Hindlimb muscle (tissue), 1 donor: ENCODE measurements around the gene SERPINA12. TPM values are rescaled to one million over a fixed set of nuclear protein-coding genes. Genes with fewer than 3 reads are reported as not detected.
"Not testable (repeated sequence)": the region's sequence is repeated elsewhere in the genome, so short reads cannot be mapped to it uniquely, and the experiment has no call there.

Experiments used
- DNase-seq: peaks from one replicate; pipeline ENCODE4 v3.0.0-alpha.2; 2013
- polyA plus RNA-seq: library from polyadenylated mRNA; unstranded; fragments of 120-200 nt; gene quantifications from one replicate; pipeline ENCODE4 v1.2.1, GENCODE V29; 2013; ENCODE audit not compliant: insufficient read length

The SERPINA12 gene
- polyA plus RNA-seq, 1 donor, result not detected

- no peak for DNase-seq
These were observed 27.6 kb upstream of the SERPINA12 start for GRCh38 chr14:94536836-94537235.

GRCh38 chr14:94535506-94535905, 26.2 kb upstream of the SERPINA12 start:
- DNase-seq, result no peak

DNA sequence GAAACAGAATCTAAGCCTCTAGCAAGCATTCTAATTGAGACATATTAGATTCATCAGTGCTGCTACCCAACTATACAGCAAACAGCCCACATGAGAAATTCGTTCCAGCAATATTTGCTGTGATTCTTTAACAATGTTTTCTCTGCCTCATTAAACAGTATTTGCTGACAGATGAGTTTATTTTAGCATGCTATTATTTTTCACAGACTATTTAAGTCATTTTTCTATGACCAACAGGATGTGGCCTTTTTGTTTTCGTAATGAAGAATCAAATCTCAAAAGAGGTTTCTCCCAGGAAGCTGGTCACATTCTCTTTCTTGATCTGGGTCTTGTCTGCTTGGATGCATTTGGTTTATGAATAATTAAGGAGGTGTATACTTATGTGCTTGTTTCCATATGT, 23.2 kb upstream of the SERPINA12 start:
- DNase-seq, result no peak

GRCh38 chr14:94531187-94531586, 21.9 kb upstream of the SERPINA12 start:
- no peak for DNase-seq

DNA sequence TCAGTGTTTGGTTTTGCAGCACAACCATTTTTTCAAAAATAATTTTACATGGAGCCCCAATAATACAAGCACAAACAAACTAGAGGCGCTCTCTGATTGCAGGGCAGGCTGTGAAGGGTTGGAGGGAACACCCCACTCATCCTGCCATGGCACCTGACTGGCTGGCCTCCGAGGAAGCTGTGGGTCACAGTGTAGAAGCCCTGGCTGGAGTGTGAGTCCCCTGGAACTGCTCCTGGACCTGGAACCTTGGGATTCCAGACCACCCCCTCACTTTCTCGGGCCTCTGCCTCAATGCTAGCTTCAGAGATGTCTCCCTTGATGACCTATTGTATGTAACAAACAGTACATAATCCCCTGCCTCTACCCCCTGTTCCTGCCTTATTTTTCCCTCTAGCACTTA, 14.8 kb upstream of the SERPINA12 start:
- DNase-seq, result no peak

DNA sequence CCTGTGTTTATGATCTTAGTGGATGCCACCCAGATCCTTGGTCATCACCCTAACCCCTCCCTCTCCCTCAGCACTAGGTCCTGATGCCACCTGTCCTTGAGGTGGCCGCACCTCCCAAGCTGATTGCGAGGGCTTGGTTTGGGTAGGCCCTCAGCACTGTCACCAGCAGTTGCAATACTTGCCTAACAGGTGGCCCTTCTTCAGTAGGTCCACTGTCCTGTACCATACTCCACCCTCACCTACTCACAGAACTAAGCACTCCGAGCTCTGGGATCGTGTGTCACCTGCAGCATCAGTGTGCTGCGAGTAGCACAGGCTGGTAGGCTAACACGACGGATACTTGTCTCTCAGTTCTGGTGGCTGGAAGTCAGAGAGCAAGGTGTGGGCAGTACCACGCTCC, 14.0 kb upstream of the SERPINA12 start:
- no peak for DNase-seq

- no peak for DNase-seq
These were observed 13.0 kb upstream of the SERPINA12 start for GRCh38 chr14:94522115-94522724.

- DNase-seq, result no peak
These were observed 12.3 kb upstream of the SERPINA12 start for GRCh38 chr14:94521375-94522114.

DNA sequence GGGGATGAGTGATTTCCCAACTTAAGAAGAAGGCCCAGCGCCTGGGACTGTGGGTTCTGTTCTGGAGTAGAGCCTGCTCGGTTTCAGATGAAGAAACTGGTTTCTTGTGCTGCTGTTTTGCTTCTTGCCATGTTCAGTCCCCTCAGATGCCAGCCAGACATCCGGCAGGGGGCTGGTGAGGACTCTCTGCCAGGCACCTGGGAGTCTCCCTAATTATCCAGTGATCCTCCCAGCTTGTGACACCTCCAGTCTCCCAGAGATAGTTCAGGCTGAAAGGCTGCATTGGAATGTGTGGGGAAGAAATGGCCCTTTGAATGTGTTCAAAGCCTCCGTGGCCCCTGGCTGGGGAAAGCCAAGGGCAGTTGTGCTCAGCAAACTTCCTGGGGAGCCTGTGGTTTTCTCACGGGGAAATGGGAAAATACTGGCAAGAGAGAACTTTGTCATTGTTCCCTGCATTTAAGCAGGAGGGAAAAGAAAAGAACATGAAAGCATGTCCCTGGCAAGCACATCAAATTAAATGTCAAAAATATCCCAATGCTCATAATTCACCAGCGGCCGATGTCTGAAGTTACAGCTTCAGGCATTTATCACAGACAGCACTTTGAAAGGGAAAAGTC, 8.5 kb upstream of the SERPINA12 start:
- DNase-seq, result no peak

DNA sequence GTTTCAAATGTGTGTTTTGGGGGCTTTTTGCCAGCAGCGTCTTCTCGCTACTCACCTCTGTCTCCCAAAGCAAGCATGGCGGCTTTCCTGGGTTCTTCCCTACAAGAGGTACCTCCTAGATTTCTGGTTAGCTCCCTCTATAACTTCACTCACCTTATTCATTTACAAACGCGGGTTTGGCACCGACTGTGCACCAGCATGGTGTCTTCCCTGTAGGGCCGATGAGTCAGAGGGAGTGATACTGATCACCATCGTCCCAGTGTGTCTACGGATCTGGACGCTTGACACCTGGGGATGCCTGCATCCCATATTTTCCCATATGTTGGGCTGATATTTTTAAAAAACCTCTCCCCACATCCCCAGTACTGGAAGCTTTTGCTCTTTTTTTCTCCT, 8.0 kb upstream of the SERPINA12 start:
- DNase-seq, result no peak

- DNase-seq, result no peak
These were observed 6.6 kb upstream of the SERPINA12 start for GRCh38 chr14:94515856-94516255.

- DNase-seq, result no peak
These were observed 6.2 kb upstream of the SERPINA12 start for GRCh38 chr14:94515426-94515825.

- no peak for DNase-seq
These were observed 5.1 kb upstream of the SERPINA12 start for GRCh38 chr14:94514351-94514750.

- DNase-seq, result not testable (repeated sequence)
These were observed 1.2 kb upstream of the SERPINA12 start for GRCh38 chr14:94510481-94510880.

DNA sequence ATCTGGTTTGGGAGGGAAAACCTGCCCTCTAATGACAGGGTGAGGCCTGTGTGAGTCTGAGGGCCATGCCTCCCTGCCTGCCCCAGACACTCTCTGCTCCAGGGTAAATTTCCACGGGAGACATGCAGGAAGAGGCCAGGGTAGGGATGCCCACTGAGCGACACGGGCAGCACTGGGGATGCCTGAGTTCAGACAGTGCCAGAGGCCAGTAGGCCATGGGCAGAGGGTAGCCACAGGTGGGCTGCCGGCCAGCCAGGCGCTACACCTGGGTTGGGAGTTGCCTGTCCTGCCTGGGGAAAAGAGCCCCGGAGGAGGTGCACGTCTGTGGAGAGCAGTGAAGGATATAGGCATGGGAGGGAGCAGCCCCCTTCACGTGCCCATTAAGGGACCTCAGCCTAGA, 3.6 kb downstream of the SERPINA12 start:
- no peak for DNase-seq

GRCh38 chr14:94505206-94505605, 4.1 kb downstream of the SERPINA12 start:
- DNase-seq, result no peak

DNA sequence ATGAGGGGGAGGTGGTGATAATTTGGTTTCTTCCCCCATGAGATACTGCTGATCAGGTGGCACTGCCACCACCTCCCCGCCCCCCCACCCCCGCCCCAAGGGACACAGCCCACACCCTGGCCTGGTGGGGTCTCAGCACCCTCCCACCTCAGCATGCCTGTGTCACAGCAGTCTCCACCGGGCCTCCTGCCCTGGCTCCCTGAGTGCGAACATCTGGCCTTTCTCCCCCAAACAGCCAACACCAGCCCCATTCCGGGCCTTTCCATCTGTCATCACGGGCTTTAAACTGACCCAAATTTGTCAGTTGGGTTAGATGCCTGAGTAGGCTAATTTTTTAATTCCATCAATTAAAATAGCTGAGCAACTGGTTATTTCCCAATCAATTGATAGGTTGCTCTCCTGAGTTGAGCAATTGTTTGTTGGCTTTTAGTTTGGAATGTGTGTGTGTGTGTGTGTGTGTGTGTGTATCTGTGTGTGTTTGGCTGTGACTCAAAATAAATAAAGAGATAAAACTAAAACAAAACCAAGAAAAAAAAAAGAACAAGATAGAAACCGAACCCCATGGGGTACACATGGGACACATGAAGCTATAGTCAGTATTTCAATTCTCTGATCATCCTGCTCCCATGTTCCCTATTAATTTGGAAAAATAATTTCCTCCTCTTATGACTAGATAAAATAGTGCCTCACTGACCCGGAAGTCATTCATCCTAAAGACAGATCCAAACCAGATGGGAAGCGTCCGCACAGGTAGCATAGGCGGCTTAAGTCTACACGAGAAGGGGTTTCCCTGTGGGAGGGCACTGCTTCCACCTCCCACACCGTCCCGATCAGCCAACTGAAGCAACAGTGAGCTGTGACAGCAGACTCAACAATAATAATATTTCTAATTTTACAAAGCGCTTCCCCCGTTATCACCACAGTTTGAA, 7.4 kb downstream of the SERPINA12 start:
- no peak for DNase-seq

GRCh38 chr14:94500264-94500663, 9.0 kb downstream of the SERPINA12 start:
- no peak for DNase-seq

- DNase-seq, result no peak
These were observed 9.6 kb downstream of the SERPINA12 start for GRCh38 chr14:94499673-94500072.

GRCh38 chr14:94498215-94498614, 11.1 kb downstream of the SERPINA12 start:
- DNase-seq, result no peak

- no peak for DNase-seq
These were observed 15.2 kb downstream of the SERPINA12 start for GRCh38 chr14:94494085-94494484.

DNA sequence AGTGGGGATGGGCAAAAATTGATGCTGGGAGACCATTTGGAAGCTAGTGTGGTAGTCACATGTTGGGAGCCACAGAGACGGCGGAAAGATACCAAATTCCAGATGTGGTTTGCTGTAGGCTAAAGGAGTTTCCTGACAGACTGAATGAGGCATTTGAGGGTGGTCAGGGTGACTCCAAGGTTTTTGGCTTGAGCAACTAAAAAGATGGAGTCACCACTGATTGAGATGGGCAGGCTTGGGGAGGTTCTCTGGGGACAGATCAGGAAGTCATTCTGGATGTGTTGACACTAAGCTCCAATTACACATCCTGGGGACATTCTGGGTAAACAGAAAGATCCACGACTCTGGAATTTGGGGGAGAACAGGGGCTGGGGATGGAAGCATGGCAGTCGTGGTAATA, 17.8 kb downstream of the SERPINA12 start:
- no peak for DNase-seq

GRCh38 chr14:94489336-94489735, 19.9 kb downstream of the SERPINA12 start:
- no peak for DNase-seq
